HG02938 (cell line): ENCODE measurements around the gene NR2F6.
"Not testable (repeated sequence)": the region's sequence is repeated elsewhere in the genome, so short reads cannot be mapped to it uniquely, and the experiment has no call there.

Experiments used
- ATAC-seq: cut with Tn5 transposase; IDR thresholded peaks from one replicate; pipeline ENCODE4 v1.9.1; 2021; ENCODE audit warnings: mild to moderate bottlenecking, moderate library complexity; ENCODE audit not compliant: unreplicated experiment

Gene NR2F6

DNA sequence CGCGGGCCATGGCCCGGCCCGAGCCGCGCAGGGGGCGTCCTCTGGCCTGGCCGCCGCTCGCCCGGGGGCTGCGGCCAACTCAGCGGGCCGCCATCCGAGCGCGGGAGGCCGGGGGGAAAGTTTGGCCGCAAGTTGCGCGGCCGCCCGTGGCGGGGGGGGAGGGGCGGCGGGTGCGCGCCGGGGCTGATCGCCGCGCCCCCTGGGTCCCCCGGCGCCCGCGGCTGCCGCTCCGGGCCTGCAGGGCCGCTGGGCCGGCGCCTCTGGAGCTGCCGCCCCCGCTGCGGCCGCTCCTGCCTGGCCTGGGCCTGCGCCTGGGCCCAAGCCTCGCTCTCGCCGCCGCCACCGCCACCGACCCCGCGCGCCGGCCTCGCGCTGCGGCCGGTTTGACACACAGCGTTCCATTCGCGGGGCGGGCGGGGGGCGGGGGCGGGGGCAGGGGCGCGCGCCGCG lies at the start of gene NR2F6:
TSS of gene NR2F6 (minus strand) at position 385 of the 450 bp plus-strand sequence. CDS start 699 bp downstream, outside the sequence.
- no peak for ATAC-seq

DNA sequence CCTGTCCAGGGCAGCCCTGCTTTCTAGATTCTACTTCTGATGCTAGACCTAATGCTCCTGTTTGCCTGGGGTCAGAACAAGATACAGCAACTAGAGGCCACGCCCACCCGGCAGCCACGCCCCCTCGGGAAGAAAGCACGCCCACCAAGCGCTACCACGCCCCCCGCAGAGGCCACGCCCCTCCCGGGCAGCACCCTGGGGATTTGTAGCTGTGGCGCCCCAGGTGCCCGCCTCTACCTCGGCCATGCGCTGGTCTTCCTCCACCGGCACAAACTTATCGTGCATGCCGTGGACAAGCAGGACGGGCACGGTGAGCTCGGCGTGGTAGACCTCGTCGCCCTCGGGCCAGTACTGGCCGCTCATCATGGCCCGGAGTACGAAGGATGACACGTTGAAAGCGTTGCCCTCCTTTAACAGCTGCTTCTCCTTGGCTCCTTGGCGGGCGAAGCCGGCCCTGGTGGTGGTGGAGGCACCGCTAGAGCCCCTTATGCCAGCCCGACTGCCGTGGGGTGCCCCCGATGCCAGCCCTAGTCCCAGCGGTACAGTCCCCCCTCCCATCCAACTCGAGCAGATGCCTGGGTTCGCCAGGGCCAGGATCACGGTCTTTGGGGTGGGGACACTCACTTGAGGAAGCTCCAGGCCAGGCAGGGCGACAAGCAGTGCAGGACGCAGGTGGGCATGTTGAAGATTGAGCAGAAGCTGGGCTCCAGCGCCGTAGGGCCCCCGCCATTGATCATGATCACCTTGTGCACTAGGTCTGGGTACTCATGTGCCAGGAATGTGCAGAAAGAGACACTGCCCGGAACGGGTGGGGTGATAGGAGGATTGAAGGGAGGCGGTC lies 48.6 kb upstream of the NR2F6 start:
- ATAC-seq = no peak

DNA sequence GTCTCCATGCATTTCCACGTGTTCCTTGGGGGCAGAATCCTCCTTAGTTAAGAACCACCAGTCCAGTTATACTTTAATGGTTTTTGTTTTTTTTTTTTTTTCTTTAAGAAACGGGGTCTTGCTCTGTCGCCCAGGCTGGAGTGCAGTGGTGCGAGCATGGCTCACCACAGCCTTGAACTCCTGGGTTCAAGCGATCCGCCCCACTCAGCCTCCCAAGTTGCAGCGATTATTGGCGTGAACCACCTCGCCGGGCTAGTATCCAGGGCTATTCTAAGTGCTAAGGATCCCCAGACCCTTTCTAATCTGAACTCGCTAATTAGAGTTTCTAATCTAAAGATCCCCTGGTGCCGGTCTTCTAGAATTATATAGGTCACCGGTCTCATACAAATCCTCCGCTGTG lies 47.9 kb upstream of the NR2F6 start:
- ATAC-seq = no peak

DNA sequence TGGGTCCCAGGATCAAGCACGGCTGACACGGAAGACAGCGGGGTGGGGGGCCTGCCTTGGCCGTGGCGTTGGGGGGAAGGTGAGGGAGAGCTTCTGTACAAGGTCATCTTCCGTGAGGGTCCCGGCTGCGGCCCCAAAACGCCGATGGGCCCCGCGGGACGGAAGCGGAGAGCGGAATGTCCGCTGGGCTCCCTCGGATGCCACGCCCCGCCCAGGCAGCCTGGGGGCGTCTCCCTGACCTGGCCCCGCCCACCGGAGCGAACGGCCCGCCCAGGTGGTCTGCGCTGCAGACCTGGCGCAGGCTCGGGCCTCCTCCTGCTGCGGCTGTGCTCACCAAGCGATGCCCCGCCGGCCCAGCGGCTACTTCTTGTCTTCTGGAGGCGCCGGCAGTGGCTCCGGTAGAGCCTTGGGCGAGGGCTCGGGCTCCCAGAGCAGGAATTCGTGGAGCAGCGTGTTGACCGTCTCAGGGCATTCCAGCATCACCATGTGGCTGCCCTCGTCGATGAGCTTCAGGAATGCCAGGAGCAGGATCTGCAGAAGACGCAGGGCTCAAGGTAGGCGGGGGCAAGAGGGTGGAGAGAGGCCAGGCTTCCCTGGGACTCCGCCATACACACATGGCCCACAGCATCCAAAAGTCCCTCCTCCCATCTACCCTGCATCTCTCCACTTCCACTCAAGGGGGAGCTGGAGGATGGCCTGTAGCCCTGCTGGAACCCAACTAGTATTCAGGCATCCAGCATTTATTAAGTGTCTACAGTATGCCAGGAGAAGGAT lies 46.8 kb upstream of the NR2F6 start:
- ATAC-seq = peak; percentile 66

DNA sequence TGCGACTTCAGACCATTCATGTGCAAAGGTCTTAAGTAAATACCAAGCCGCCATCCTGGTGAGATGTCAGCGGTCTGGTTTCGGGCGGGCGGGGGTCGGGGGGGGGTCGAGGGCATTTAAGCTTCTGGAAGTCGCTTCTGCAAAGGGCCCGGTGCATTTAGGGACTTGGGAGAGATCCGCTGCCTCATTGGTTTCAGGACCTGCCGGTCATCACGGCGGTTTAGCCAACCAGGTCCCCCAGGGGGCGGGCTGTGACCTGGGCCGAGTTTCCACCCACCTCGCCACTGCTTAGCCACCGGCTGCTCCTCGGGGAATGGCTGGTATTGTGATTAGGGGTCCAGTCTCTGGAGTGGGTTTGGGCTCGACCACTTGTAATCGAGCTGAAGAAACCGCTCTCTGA lies 43.8 kb upstream of the NR2F6 start:
- ATAC-seq = no peak

DNA sequence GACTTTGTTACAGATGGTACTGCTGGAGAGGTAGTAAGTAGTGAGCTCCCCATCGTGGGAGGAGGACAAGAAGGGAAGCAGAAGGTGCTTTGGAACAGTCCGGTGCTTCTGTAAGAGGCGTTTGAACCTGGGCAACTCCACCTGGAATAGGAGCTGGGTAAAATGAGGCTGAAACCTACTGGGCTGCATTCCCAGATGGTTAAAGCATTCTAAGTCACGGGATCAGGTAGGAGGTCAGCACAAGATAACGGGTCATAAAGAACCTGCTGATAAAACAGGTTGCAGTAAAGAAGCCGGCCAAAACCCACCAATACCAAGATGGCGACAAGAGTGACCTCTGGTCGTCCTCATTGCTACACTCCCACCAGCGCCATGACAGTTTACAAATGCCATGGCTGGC lies 41.0 kb upstream of the NR2F6 start:
- ATAC-seq = no peak

DNA sequence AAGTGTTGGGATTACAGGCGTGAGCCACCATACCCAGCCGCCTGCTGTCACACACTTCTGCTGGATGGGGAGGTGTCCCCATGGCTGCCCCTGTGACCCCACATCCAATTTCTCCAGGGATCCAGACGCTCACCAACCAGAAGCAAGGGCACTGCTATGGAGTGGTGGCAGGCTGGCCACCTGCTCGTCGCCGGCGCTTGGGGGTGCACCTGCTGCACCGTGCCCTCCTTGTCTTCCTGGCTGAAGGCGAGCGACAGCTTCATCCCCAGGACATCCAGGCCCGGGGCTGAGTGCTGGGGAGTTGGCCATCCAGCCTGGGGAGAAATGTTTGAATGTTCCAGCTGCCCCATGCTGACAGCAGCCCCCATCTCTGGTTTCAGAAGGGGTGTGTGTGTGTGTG lies 40.5 kb upstream of the NR2F6 start:
- no peak for ATAC-seq

DNA sequence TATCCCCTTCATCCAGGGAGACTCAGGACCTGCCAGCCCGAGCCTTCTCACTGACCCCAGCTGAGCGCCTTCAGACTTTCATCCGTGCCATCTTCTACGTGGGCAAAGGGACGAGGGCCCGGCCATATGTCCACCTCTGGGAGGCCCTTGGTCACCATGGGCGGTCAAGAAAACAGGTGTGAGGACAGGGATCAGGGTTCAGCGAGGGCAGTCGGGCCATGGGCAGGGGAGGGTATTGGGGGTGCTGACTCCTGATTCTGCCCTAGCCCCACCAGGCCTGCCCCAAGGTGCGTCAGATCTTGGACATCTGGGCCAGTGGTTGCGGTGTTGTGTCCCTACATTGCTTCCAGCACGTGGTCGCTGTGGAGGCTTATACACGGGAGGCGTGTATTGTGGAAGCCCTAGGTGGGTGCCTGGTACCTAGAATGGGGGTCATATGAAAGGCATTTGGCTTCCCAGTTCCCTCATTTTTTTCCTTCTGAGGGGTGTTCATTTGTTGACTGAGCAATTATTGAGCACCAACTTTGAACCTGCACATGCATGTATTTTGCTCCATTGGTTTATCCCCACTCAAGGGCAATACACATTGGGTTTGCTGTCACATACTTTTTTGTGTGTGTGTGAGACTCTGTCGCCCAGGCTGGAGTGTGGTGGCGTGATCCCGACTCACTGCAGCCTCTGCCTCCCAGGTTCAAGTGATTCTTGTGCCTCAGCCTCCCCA lies 39.9 kb upstream of the NR2F6 start:
- ATAC-seq = no peak

DNA sequence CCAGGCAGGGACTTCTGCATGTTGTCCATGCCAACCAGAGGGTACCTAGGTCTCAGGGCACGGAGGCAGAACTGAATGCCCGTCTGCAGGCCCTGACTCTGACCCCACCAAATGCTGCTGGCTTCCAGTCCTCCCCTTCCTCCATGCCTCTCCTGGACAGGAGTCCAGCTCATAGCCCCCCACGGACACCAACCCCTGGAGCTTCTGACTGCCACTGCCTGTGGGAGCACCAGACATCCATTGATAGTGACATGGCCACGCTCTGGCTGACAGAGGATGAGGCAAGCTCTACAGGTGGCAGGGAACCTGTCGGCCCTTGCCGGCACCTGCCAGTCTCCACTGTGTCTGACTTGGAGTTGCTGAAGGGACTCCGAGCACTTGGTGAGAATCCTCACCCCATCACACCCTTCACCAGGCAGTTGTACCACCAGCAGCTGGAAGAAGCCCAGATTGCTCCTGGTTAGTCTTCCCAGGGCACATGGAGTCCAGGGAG lies 37.8 kb upstream of the NR2F6 start:
- ATAC-seq = no peak

DNA sequence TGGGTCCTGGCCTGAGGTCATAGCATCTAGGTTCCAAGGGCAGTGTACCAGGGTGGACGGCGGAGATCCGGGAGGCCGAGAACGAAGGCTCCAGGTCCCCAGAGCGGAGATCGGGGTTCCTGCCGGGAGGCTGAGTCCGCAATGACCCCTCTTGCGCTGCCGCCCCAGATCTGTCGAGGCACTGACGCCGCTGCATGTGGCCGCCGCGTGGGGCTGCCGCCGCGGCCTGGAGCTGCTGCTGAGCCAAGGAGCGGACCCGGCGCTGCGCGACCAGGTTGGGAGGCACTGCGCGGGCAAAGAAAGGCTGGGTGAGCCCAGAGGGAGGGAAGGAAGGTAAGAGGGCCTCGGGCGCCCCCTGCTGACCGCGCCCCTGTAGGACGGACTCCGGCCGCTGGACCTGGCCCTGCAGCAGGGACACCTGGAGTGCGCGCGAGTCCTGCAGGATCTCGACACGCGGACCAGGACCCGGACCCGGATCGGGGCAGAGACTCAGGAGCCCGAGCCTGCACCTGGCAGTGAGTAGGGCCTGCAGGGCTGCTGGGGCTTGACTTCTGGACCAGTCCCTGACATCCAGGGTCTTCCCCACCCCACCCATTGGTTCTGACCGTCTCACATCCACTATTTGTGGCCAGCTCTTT lies 36.9 kb upstream of the NR2F6 start:
- peak; percentile 57 for ATAC-seq

DNA sequence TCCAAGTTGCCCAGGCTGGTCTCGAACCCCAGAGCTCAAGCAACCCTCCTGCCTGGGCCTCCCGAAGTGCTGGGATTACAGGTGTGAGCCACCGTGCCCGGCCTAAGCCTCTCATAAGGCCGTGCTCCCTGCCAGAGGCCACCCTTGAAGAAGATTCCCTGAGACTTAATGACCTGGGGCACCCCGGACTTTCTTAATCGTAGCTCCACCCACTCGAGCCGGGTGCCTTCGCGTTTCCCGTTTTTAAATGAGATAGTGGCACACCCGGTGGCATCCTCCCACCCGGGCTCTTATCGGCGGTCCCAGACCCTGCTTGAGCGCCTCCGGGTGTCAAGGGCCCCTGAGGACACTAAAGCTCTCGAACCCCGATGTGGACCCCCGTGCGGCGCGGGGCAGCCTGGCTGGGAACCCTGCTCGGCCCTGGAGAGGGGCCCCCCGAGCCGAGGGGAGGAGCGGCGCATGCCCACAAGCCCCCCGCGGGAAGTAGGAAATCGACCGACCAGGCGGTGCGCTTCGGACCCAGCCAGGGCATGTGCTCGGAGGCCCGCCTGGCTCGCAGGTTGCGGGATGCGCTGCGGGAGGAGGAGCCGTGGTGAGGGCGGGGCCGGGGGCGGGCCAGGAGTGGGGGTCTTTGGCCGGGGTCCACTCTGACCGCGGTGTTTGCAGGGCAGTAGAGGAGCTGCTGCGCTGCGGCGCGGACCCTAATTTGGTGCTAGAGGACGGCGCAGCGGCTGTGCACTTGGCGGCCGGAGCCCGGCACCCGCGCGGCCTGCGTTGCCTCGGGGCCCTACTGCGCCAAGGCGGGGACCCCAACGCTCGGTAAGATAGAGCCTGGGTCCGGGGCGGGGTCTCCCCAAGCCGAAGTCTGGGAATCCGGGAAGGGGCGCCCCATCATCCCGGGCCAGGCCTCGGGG lies 35.9 kb upstream of the NR2F6 start, which contains the start of gene ANKLE1:
TSS of gene ANKLE1 (plus strand) at position 511 of the 914 bp plus-strand sequence. CDS start at position 531, 20 bp downstream.
- no peak for ATAC-seq

DNA sequence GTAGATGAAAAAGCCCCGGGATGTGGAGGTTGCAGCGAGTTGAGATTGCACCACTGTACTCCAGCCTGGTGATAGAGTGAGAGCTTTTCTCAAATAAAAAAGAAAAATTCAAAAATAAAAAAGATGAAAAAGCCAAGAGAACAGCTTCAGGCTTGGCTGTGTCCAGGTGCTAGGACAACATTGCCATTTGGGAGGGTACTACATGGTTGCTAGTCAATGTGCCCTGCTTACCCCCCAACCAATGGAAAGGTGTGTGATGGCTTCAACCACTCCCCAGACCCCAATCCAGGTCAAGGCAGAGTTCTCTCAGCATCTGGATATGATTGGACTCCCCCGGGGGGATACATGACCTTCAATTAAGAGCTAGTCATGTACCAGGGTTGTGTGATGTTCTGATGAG lies 33.7 kb upstream of the NR2F6 start:
- no peak for ATAC-seq

DNA sequence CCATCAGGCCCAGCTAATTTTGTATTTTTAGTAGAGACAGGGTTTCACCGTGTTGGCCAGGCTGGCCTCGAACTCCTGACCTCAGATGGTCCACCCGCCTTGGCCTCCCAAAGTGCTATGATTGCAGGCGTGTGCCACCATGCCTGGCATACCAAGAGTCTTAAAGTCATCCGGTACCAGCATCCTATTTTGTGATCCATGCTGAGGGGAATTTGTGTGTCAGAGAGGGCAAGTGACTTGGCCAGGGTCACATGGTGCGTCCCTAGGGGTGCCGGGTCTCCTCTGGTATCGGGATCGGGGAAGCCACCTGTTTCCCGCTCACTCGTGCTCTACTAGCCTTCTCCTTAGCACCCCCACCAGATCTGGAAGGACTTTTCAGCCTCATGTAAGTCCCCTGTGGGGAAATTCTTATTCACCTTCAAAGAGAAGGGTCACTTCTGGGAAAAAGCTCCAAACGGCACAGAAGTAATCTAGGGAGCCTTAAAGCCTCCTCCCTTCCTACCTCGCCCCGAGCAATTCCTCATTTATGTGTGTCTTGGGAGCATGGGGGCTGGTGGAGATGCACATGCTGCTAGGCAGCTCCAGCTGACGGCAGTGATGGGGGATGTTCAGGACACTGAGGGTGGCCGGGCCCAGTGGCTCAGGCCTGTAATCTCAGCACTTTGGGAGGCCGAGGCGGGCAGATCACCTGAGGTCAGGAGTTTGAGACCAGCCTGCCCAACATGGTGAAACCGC lies 29.9 kb upstream of the NR2F6 start:
- ATAC-seq = no peak

DNA sequence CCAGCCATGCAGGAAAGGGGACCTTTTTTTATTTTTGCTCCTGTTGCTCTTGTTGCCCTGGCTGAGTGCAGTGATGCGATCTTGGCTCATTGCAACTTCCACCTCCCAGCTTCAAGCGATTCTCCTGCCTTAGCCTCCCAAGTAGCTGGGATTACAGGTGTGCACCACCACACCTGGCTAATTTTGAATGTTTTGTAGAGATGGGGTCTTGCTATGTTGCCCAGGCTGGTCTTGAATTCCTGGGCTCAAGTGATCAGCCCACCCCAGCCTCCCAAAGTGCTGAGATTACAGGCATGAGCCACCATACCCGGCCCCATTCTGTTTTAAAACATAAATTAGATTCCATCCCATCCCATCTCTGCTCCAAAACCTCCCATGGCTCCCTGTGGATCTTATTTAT lies 29.2 kb upstream of the NR2F6 start:
- ATAC-seq = not testable (repeated sequence)

DNA sequence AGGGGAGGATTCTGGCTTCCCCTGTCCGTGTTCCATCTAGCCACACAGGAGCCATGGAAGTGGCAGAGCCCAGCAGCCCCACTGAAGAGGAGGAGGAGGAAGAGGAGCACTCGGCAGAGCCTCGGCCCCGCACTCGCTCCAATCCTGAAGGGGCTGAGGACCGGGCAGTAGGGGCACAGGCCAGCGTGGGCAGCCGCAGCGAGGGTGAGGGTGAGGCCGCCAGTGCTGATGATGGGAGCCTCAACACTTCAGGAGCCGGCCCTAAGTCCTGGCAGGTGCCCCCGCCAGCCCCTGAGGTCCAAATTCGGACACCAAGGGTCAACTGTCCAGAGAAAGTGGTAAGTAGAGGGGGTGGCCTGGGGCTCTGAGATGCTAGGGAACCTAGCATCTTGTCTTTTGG lies 23.0 kb upstream of the NR2F6 start:
- no peak for ATAC-seq

DNA sequence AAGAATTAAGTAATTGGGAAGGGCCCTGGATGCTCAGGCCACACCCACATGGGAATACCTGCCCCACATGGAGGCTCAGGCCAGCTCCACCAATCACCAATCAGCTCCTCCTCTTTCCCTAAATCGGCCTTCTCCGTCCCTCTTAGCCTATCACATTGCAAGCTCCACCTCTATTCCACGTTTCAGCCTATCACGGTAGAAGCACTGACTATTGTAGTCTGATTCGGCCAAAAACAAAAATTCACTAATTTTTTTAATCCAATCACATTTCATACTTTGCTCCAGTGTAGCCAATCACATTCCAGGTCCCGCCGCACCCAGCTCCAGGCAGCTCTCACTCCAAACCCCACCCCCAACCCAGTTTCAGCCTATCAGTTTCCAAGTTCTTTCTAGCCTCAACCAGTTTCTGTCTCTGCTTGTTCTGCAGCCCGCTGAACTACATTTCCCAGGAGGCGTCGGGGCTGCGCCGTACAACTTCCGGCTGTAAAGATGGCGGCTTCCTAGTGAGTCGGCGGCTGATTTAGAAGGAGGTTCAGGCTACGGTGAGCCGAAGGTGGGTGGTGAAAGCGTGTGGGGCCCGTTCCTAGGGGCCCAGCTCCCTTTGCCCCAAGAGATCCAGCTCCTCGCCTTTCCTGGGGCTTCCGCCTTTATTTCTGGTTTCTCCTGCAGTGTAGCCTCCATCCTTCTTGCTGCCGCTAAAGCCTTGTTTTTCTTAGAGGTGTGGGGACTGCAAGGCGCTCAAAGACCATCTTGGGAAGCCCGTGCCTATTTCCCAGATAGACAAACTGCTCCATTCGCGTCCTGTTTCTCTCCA lies 21.5 kb upstream of the NR2F6 start, which contains the start of gene BABAM1:
TSS of gene BABAM1 (plus strand) at position 469 of the 814 bp plus-strand sequence. CDS start 1,364 bp downstream, outside the sequence.
- peak; percentile 89 for ATAC-seq

DNA sequence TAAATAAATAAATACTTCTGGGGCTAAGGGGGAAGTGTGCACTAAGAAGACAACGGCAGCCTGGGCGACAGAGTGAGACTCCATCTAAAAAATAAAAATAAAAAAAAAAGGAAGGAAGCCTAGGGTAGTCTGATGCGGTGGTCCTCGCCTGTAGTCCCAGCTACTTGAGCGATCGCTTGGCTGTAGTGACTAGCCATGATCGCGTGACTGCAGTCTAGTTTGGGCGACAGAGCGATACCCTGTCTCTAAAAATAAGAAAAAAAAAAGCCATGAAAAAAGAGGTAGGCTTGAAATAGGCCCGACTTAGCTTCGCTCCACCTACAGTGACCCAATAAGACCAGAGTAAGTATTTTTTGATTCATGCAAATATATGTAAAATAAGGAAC lies 20.9 kb upstream of the NR2F6 start:
- ATAC-seq = peak; percentile 16

DNA sequence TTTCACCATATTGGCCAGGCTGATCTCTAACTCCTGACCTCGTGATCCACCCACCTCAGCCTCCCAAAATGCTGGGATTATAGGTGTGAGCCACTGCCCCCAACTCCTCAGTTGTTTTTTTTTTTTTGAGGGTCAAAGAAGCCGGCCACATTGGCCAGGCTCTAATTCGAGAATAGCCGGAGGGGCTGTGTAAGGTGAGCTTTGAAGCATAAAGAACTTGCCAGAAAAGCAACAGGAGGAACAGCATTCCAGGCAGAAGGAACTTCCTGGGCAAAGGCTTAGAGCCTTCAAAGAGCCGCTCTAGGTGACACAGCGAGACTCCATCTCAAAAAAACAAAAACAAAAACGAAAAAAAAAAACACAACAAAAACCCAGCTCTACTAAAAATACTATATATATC lies 20.3 kb upstream of the NR2F6 start:
- ATAC-seq = no peak
